GM19099 (cell line): Measurements from ENCODE around the gene SCYGR1.

Source experiments
- POLR2A ChIP-seq: IDR thresholded peaks from 3 replicates; pipeline ENCODE4 v1.6.1; 2011; ENCODE audit warnings: low read depth; ENCODE audit not compliant: insufficient read length; ENCODE audit errors: extremely low read depth

The SCYGR1 gene

DNA sequence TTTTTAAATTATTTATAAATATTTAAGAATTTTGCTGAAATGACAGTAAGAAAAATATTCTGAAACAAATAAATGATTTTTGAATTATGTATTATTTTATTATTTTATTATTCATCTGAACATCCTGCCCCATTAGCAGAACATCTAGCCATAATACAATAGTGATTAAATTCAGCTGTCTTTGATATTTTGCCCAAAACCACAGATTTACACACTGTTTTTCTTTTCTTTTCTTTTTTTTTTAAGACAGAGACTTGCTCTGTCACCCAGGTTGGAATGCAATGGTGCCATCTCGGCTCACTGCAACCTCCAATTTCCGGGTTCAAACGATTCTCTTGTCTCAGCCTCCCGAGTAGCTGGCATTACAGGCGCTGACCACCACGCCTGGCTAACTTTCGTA lies 1.9 kb upstream of the SCYGR1 start:
- no peak for TF ChIP-seq POLR2A

DNA sequence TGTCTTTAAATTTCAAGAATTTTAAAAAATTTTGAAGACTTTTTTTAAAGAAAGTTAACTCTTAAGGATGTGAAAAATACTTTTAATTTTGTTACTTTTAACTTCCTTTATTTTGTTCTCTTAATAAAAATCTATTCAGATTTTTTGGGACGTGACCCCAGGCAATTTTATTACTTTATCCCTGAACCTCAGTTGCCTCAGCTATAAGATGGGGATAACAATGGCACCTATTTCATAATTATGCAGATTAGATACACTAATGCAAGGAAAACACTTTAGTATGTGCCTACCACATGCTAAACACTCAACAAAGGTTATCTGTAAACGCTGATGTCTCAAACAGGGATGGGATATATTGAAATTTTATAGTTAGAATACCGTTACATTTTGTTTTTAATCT lies 1.5 kb upstream of the SCYGR1 start:
- TF ChIP-seq POLR2A = no peak

DNA sequence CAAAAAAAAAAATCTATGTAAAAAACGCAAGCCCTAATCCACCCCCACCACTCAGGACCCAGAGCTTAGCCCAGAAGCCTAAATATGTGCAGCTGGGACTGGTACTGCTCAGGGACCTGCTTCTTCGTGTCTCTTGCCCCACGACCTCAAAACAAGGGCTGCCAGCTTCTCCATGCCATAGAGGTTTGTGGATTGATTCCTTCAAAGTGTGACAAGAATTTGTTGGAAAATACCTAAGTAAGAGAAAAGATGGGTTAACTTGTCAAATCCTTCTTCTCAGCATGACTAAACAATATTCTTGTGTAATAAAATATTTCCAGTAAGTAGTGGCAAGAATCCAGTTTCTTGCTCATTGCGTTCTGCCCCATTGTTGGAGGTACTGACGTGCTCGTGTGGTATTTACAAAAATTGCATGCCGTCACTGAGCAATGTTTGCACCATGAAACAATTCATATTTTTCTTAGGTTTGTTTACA lies 825 bp upstream of the SCYGR1 start:
- TF ChIP-seq POLR2A = no peak

DNA sequence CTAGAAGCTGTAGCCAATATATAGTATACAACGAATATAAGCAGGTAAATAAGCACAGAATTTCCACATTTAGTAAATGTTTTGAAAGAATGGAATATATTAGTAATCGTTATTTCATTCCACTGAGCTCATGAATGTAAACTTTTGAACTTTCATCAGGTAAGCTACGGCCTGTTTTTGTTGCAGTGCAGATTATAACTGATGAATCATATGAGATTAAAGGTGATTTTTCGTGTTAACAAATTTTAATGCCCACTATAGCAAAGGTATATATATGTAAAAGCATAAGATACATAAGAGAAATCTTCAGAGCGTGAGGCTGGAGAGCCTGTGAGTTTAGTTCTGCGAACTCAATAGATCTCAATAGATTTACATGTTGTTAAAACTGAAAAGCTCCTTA lies 1.1 kb downstream of the SCYGR1 start:
- no peak for TF ChIP-seq POLR2A

DNA sequence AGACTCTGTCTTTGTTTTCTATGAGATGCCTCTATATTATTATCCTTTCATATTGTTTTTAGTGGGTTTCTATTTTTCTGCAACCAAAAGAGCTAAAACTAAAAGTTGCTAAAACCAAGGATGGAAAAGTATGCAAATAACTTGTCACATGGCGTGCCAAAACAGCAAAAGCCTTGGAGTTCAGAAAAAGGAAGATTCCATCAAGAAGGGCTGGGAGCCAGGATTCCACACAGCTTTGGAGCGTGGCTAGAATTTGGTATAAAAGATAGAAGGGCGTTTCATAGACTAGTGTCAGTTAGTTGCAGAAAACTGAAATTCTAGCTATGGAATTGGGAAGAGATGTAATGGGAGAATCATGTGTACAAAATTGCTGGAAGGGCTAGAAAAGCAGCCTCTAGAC lies 4.1 kb downstream of the SCYGR1 start:
- TF ChIP-seq POLR2A = no peak

DNA sequence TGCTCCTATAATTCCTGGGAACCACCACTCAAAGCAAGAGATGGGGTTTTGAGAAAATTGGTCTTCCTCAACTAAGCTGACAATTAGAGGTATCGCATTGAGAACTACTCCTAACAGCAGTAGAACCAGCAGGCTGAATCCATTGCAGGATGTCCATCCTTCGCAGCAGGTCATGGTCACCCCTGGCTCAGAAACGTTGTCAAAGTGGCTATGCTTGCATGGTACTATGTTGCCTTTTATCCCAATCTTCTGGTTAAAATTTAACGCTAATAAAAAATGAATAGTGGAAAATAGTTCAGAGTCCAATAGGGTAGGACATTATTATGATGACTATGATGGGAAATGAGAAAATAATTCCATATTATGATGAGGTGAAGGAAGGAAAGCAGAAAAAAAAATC lies 8.7 kb downstream of the SCYGR1 start, which contains the start of gene TM4SF20:
Gene TM4SF20, minus strand, starts transcription at position 212 of the 400 bp plus-strand sequence. Its CDS starts 38 bp downstream, at position 174.
- TF ChIP-seq POLR2A = no peak

DNA sequence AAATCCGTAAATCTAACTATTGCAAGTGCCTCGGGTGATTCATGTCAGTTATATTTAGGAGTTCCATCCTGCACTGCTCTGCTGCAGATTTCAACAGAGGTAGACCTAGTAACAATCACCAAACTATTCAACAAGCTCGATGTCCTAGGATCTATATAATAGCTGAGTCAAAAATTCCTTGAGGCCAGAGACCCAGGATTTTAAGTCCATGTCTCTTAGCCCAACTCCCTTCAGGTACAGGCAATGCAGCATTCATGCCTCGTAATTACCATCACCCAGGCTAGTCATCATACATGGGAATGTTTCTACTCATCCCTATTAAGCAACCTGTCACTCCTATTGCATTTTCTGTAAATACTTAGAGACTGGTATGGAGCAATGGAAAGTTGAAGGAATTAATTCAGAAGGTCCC lies 9.4 kb downstream of the SCYGR1 start:
- TF ChIP-seq POLR2A = no peak

DNA sequence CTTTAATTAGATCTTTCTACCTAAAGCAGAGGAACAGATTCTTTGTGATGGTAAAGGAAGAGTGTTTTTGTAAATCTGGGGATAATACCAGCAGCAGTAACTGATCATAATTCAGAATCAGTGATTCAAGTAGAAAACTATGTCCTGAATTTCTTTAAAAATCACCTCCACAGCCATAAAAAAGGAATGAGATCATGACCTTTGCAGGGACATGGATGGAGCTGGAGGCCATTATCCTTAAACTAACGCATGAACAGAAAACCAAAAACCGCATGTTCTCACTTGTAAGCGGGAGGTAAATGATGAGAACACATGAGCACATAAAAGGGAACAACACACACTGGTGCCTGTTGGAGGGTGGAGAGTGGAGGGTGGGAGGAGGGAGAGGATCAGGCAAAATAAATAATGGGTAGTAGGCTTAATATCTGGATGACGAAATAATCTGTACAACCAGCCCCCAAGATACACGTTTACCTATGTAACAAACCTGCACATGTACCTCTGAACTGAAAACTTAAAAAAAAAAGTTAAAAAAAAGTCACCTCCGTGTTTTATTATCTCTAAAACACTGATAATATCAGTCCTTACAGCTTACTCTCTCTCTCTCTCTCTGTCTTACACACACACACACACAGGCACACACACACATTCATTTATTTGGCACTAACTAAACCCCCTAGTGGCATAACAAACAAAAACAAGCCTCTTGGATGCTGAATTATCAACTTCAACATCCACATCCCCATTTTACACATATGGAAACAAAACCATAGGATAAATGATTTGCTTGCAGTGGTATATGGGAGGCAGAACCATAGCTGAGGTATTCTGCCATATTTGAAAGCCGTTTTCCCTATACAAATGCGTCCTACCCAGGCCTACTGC lies 10.0 kb downstream of the SCYGR1 start:
- TF ChIP-seq POLR2A = no peak

DNA sequence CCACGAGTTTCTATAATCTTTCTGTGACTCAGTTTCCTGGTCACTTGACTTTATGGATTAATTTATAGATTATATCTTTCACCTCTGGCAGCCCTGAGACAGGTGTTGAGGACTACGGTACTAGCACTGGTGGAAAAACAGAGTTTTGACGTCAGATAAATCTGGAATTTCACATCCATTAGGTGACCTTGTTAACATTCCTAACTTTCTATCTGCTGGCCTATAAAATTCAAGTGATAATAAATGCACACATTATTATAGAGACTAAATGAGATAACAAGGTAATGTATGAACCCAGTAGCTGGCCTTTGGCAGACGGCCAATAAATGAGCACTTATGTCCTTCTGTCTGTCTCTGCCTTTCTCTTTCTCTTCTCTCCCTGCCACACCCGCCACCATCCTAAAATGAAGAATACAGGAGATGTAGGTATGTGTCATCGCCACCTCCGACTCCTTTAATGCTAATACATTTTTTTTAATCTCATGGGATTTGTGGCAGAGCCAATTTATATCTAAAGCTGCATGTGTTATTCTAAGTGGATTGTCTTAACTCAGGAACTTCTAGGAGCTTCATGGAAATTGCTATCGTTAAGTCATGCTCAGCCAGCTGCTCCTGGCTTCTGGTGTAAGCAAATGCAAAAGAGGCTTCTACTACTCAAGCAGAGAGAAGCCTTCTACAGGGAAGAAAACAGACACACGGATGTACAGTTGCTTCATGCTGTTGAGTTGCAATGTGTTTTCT lies 10.9 kb downstream of the SCYGR1 start:
- no peak for TF ChIP-seq POLR2A

DNA sequence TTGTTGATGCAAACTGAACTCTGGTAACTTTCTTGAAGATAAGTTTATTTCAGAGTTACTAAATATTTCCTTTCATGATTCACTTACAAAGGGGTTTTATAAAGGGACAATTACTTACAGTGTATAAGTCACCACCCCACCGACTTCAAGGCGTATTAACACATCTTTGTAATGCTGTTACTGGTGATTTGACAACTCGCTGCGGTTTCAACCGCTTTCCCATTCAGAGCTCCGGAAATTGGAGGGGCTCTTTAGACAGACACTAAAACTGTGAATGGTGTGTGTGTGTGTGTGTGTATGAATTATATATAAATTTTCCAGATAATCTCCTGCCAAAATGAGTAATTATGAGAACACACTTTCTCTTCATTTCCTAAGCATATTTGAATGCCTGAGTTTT lies 13.6 kb downstream of the SCYGR1 start:
- no peak for TF ChIP-seq POLR2A

DNA sequence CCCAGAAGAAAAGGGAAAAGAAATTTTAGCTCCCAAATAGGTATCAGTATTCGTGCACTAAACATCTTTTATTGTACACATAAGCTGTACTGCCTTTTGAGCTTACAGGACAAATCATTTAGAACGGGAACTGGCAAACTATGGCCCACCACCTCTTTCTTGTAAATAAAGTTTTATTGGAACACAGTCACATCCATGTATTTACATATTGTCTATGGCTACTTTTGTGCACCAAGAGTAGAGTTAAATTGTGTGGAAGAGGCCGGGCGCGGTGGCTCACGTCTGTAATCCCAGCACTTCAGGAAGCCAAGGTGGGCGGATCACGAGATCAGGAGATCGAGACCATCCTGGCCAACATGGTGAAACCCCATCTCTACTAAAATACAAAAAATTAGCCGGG lies 14.4 kb downstream of the SCYGR1 start:
- no peak for TF ChIP-seq POLR2A

DNA sequence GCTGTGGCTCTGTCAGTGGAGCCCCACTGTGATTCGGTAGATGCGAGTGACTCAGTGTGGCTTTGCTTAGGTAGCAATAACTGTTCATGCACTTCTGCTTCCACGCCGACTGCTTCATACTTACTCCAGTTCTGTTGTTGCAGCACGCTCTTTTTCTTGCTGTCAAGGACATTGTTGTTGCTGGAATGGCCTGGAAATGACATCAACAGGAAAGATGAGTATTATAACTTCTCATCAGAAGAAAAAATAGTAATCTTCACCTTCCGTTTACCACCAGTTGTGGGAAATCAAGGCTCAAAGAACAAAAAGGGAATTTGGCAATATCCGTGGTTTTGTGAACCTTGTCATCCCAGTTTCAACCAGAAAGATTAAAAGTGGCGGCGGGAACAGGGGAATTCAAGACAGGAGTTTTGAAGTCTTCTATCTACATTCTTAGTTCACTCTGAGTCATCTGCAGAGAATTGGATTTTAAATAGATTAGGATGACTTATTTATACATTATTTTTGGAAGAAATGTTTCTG lies 16.9 kb downstream of the SCYGR1 start:
- TF ChIP-seq POLR2A = no peak

DNA sequence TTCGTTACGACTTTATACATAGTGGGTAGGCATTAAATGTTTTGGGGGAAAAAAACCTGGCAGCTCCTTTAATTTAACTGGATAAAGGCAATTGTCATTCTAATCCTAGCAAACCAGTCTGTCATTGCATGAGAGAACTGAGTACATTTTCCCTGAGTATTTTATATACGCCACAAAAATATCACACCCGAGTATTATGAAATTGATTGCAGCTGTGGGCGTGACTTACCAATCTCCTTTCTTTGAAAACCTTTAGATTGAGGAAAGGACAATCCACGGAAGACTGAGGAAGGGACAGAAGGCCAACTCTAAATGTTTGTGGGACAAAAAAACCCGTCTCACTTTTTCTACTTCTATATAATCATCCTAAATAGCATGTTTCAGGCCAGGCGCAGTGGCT lies 17.7 kb downstream of the SCYGR1 start:
- TF ChIP-seq POLR2A = no peak

DNA sequence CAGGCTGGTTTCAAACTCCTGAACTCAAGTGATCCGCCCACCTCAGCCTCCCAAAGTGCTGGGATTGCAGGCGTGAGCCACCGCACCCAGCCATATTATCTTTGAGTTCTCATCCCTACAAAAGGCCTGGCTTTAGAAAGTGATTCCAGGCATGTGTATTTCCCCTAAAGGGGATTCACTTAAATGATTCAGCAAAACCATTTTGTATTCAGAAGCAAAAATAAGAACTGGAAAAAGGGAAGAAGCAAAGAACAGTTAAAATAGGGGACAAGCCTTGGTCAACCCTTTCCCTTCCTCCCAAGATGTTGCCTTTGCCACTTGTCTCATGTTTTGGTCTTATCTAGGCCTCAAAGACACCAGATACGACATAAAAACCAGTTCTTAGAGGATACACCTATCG lies 19.2 kb downstream of the SCYGR1 start:
- no peak for TF ChIP-seq POLR2A

DNA sequence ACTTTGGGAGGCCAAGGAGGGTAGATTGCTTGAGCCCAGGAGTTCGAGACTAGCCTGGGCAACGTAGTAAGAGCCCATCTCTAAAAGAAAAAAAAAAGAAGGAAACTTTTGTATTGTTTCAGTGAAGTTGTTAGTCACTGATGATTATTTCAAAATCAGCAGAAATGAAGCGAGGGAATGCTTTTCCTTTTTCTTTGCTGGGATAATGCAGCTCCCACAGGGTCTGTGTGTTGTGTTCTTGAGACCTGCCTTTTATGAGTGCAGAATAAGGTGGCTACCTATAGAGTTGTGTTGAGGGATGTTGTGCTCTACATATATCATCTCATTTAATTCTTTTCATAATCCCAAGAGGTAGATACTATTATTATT lies 20.3 kb downstream of the SCYGR1 start:
- no peak for TF ChIP-seq POLR2A
